GM23338 (cell line): ENCODE data around the gene LCN12. TPM values are rescaled to one million over a fixed set of nuclear protein-coding genes. Genes with fewer than 3 reads are reported as not detected.

Experiments
- ATAC-seq: fragments of 200-7000 bp; cut with Tn5 transposase; 3 replicates; pipeline ENCODE4 v1.9.1; 2020
- DNase-seq: peaks from one replicate; pipeline ENCODE4 v3.0.0-alpha.2; 2015; ENCODE audit warnings: low spot score
- H2AFZ ChIP-seq: fragments of 200-600 bp; sonication (generic); 2 replicates; pipeline ENCODE4 v1.8.0; 2016; ENCODE audit warnings: antibody characterized with exemption, mild to moderate bottlenecking, moderate library complexity
- H3F3A ChIP-seq: fragments of 200-600 bp; sonication (generic); replicated peaks from 2 replicates; pipeline ENCODE4 v1.8.0; 2017; ENCODE audit warnings: antibody characterized with exemption, mixed run types, low read depth
- H3K27ac ChIP-seq: fragments of 200-600 bp; sonication (generic); 2 replicates; pipeline ENCODE4 v1.6.1; 2016; ENCODE audit warnings: low read depth
- H3K27me3 ChIP-seq: fragments of 200-600 bp; sonication (generic); 2 replicates; pipeline ENCODE4 v1.8.0; 2016; ENCODE audit warnings: mild to moderate bottlenecking, mixed run types, moderate library complexity; ENCODE audit not compliant: insufficient read depth
- H3K36me3 ChIP-seq: fragments of 200-600 bp; sonication (generic); 2 replicates; pipeline ENCODE4 v1.8.0; 2016; ENCODE audit warnings: mild to moderate bottlenecking; ENCODE audit not compliant: insufficient read depth
- H3K4me1 ChIP-seq: fragments of 200-600 bp; sonication (generic); 2 replicates; pipeline ENCODE4 v1.8.0; 2016; ENCODE audit warnings: mild to moderate bottlenecking, moderate library complexity; ENCODE audit not compliant: insufficient read depth
- H3K4me2 ChIP-seq: fragments of 200-600 bp; sonication (generic); 2 replicates; pipeline ENCODE4 v1.7.1; 2017; ENCODE audit warnings: mixed run types
- H3K4me3 ChIP-seq: fragments of 200-600 bp; sonication (generic); 2 replicates; pipeline ENCODE4 v1.6.1; 2016; ENCODE audit warnings: mixed run types
- H3K79me2 ChIP-seq: fragments of 200-600 bp; sonication (generic); replicated peaks from 2 replicates; pipeline ENCODE4 v1.8.0; 2017; ENCODE audit warnings: mild to moderate bottlenecking; ENCODE audit not compliant: insufficient read depth
- H3K9me2 ChIP-seq: fragments of 200-600 bp; sonication (generic); 2 replicates; pipeline ENCODE4 v1.8.0; 2017; ENCODE audit not compliant: insufficient read depth
- H4K20me1 ChIP-seq: fragments of 200-600 bp; sonication (generic); replicated peaks from 2 replicates; pipeline ENCODE4 v1.8.0; 2017; ENCODE audit warnings: mild to moderate bottlenecking; ENCODE audit not compliant: insufficient read depth
- H3K27ac Mint-ChIP-seq: 2 replicates; pipeline ENCODE4 v1.8.0; 2020; ENCODE audit warnings: inconsistent platforms, mild to moderate bottlenecking, moderate library complexity, mixed read lengths
- H3K27me3 Mint-ChIP-seq: 3 replicates; pipeline ENCODE4 v1.8.0; 2022; ENCODE audit warnings: low read depth, mild to moderate bottlenecking, moderate library complexity, mixed read lengths, inconsistent platforms; ENCODE audit not compliant: insufficient read depth, poor library complexity
- H3K36me3 Mint-ChIP-seq: 3 replicates; pipeline ENCODE4 v1.8.0; 2021; ENCODE audit warnings: low read depth, mild to moderate bottlenecking, inconsistent platforms, moderate library complexity, mixed read lengths
- H3K4me1 Mint-ChIP-seq: 3 replicates; pipeline ENCODE4 v1.8.0; 2020; ENCODE audit warnings: mild to moderate bottlenecking, inconsistent platforms, mixed read lengths
- H3K4me3 Mint-ChIP-seq: 3 replicates; pipeline ENCODE4 v1.8.0; 2021; ENCODE audit warnings: moderate library complexity, mild to moderate bottlenecking, inconsistent platforms, mixed read lengths
- H3K9me3 Mint-ChIP-seq: 3 replicates; pipeline ENCODE4 v1.8.0; 2020; ENCODE audit warnings: moderate library complexity, mild to moderate bottlenecking, inconsistent platforms, mixed read lengths
- CREB1 ChIP-seq: fragments of 250-450 bp; sonication (Bioruptor Pico); IDR thresholded peaks from 2 replicates; pipeline ENCODE4 v1.5.0; 2020; ENCODE audit warnings: low read depth, mild to moderate bottlenecking, moderate library complexity
- ETS1 ChIP-seq: IDR thresholded peaks from 2 replicates; pipeline ENCODE4 v1.6.1; 2016; ENCODE audit warnings: antibody characterized with exemption
- EZH2 ChIP-seq: fragments of 200-600 bp; sonication (generic); IDR thresholded peaks from one replicate; pipeline ENCODE4 v1.8.0; 2017; ENCODE audit warnings: antibody characterized with exemption, mild to moderate bottlenecking, low read depth; ENCODE audit not compliant: unreplicated experiment
- NANOG ChIP-seq: IDR thresholded peaks from 2 replicates; pipeline ENCODE4 v1.6.1; 2016; ENCODE audit warnings: antibody characterized with exemption, borderline replicate concordance
- POLR2AphosphoS5 ChIP-seq: IDR thresholded peaks from 2 replicates; pipeline ENCODE4 v1.6.1; 2016; ENCODE audit warnings: antibody characterized with exemption, low read depth
- STAT1 ChIP-seq: IDR thresholded peaks from one replicate; pipeline ENCODE4 v1.6.1; 2016; ENCODE audit warnings: antibody characterized with exemption; ENCODE audit not compliant: unreplicated experiment
- ZNF331 ChIP-seq: fragments of 250-450 bp; sonication (Bioruptor Pico); IDR thresholded peaks from 2 replicates; pipeline ENCODE4 v1.5.0; 2020; ENCODE audit warnings: low read depth, mild to moderate bottlenecking, moderate library complexity
- polyA plus RNA-seq: library from polyadenylated mRNA; unstranded; fragments of >200 nt; fragmentation: Nextera tagmentation; extraction: Ambion mirVana; gene quantifications from 2 replicates; pipeline ENCODE4 v1.2.1, GENCODE V29; 2016
- total RNA-seq: library from RNA; depleted of rRNA; stranded (reverse); fragments of >200 nt; shearing (Covaris generic); gene quantifications from 2 replicates; pipeline ENCODE4 v1.2.3, GENCODE V29; 2014
- TF ChIP-seq, protein P1 (sequence below): fragments of 250-450 bp; sonication (Bioruptor Pico); IDR thresholded peaks from 2 replicates; pipeline ENCODE4 v1.5.0; 2020; ENCODE audit warnings: mild to moderate bottlenecking, moderate library complexity
- TF ChIP-seq, protein P2 (sequence below): IDR thresholded peaks from one replicate; pipeline ENCODE4 v1.6.1; 2018; ENCODE audit warnings: antibody characterized with exemption; ENCODE audit not compliant: unreplicated experiment

LCN12 gene
- total and polyA plus RNA-seq, 2 experiments from 2014 or later = 0.39 to 0.69 TPM

GRCh38 chr9:136920734-136921231, 31.3 kb upstream of the LCN12 start (continued):
- TF ChIP-seq, protein P1, sequence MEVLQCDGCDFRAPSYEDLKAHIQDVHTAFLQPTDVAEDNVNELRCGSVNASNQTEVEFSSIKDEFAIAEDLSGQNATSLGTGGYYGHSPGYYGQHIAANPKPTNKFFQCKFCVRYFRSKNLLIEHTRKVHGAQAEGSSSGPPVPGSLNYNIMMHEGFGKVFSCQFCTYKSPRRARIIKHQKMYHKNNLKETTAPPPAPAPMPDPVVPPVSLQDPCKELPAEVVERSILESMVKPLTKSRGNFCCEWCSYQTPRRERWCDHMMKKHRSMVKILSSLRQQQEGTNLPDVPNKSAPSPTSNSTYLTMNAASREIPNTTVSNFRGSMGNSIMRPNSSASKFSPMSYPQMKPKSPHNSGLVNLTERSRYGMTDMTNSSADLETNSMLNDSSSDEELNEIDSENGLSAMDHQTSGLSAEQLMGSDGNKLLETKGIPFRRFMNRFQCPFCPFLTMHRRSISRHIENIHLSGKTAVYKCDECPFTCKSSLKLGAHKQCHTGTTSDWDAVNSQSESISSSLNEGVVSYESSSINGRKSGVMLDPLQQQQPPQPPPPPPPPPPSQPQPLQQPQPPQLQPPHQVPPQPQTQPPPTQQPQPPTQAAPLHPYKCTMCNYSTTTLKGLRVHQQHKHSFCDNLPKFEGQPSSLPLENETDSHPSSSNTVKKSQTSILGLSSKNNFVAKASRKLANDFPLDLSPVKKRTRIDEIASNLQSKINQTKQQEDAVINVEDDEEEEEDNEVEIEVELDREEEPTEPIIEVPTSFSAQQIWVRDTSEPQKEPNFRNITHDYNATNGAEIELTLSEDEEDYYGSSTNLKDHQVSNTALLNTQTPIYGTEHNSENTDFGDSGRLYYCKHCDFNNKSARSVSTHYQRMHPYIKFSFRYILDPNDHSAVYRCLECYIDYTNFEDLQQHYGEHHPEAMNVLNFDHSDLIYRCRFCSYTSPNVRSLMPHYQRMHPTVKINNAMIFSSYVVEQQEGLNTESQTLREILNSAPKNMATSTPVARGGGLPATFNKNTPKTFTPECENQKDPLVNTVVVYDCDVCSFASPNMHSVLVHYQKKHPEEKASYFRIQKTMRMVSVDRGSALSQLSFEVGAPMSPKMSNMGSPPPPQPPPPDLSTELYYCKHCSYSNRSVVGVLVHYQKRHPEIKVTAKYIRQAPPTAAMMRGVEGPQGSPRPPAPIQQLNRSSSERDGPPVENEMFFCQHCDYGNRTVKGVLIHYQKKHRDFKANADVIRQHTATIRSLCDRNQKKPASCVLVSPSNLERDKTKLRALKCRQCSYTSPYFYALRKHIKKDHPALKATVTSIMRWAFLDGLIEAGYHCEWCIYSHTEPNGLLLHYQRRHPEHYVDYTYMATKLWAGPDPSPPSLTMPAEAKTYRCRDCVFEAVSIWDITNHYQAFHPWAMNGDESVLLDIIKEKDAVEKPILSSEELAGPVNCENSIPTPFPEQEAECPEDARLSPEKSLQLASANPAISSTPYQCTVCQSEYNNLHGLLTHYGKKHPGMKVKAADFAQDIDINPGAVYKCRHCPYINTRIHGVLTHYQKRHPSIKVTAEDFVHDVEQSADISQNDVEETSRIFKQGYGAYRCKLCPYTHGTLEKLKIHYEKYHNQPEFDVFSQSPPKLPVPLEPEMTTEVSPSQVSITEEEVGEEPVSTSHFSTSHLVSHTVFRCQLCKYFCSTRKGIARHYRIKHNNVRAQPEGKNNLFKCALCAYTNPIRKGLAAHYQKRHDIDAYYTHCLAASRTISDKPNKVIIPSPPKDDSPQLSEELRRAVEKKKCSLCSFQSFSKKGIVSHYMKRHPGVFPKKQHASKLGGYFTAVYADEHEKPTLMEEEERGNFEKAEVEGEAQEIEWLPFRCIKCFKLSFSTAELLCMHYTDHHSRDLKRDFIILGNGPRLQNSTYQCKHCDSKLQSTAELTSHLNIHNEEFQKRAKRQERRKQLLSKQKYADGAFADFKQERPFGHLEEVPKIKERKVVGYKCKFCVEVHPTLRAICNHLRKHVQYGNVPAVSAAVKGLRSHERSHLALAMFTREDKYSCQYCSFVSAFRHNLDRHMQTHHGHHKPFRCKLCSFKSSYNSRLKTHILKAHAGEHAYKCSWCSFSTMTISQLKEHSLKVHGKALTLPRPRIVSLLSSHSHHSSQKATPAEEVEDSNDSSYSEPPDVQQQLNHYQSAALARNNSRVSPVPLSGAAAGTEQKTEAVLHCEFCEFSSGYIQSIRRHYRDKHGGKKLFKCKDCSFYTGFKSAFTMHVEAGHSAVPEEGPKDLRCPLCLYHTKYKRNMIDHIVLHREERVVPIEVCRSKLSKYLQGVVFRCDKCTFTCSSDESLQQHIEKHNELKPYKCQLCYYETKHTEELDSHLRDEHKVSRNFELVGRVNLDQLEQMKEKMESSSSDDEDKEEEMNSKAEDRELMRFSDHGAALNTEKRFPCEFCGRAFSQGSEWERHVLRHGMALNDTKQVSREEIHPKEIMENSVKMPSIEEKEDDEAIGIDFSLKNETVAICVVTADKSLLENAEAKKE = no peak
- TF ChIP-seq NANOG = no peak
- TF ChIP-seq CREB1 = no peak
- no peak for TF ChIP-seq EZH2
- TF ChIP-seq ETS1 = no peak
- no peak for TF ChIP-seq ZNF331 (CRISPR knock-in tag)
- TF ChIP-seq STAT1 = no peak

DNA sequence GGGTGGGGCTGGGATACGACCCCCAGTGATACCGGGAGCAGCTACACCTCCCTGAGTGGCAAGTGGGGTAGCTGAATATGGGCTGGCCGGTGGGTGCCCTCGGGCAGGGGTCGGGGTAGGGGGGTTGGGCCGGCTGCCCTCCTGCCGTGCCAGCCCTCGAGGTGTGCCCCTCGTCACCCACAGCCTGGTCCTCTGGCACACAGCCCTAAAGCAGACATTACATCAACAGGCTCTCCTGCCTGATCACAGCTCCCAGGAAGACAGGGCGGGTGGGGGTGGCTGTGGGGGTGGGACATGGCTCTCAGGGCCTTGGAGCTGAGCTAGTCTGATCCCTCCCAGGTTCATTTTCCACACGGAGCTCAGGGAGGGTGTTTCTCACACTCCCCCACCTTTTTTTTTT, 30.8 kb upstream of the LCN12 start:
- Histone ChIP-seq H3K4me3 (no peak overlapping the region), H3K4me1 (no peaks in the 10 kb centered on the region), H2AFZ (no peak overlapping the region), H3K9me2 (no peaks in the 10 kb centered on the region), H3K36me3 (peaks cover 8% of the 10 kb centered on the region), H3F3A (no peaks in the 10 kb centered on the region), H3K27me3 (no peaks in the 10 kb centered on the region), H3K27ac (no peak overlapping the region), H3K79me2 (no peaks in the 10 kb centered on the region), H3K4me2 (no peak overlapping the region), H4K20me1 (peaks cover 3% of the 10 kb centered on the region; the same call in 1 of the 2 replicates)
- DNase-seq (no peak), ATAC-seq (no peak)
- H3K27ac Mint-ChIP-seq = no peak overlapping the region
- no peaks in the 10 kb centered on the region for H3K4me1 Mint-ChIP-seq
- H3K9me3 Mint-ChIP-seq = no peaks in the 10 kb centered on the region; the same call in 2 of the 3 replicates
- no peak overlapping the region for H3K4me3 Mint-ChIP-seq
- peaks cover 54% of the 10 kb centered on the region for H3K36me3 Mint-ChIP-seq
- H3K27me3 Mint-ChIP-seq = peaks cover 13% of the 10 kb centered on the region
- TF ChIP-seq EZH2 = no peak
- no peak for TF ChIP-seq POLR2AphosphoS5
- TF ChIP-seq CREB1 = no peak
- TF ChIP-seq NANOG = no peak
- no peak for TF ChIP-seq ETS1
- TF ChIP-seq, protein P2, sequence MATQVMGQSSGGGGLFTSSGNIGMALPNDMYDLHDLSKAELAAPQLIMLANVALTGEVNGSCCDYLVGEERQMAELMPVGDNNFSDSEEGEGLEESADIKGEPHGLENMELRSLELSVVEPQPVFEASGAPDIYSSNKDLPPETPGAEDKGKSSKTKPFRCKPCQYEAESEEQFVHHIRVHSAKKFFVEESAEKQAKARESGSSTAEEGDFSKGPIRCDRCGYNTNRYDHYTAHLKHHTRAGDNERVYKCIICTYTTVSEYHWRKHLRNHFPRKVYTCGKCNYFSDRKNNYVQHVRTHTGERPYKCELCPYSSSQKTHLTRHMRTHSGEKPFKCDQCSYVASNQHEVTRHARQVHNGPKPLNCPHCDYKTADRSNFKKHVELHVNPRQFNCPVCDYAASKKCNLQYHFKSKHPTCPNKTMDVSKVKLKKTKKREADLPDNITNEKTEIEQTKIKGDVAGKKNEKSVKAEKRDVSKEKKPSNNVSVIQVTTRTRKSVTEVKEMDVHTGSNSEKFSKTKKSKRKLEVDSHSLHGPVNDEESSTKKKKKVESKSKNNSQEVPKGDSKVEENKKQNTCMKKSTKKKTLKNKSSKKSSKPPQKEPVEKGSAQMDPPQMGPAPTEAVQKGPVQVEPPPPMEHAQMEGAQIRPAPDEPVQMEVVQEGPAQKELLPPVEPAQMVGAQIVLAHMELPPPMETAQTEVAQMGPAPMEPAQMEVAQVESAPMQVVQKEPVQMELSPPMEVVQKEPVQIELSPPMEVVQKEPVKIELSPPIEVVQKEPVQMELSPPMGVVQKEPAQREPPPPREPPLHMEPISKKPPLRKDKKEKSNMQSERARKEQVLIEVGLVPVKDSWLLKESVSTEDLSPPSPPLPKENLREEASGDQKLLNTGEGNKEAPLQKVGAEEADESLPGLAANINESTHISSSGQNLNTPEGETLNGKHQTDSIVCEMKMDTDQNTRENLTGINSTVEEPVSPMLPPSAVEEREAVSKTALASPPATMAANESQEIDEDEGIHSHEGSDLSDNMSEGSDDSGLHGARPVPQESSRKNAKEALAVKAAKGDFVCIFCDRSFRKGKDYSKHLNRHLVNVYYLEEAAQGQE = no peak
